Astrocyte (in vitro differentiated cells and primary cell): ENCODE measurements around the gene CYLD. TPM values are rescaled to one million over a fixed set of nuclear protein-coding genes. Genes with fewer than 3 reads are reported as not detected.

Source experiments
- DNase-seq: peaks from one replicate; pipeline ENCODE4 v3.0.0-alpha.2; 2010; ENCODE audit warnings: low read depth
- FAIRE-seq: peaks from 2 replicates; lab custom pipeline; 2011; peaks lifted over from hg19 to GRCh38; lab: Jason Lieb, UNC
- H2AFZ ChIP-seq: 2 replicates; pipeline ENCODE4 v1.6.0; 2012; ENCODE audit warnings: low read depth, low read length, inconsistent platforms
- H3K27ac ChIP-seq: 2 replicates; pipeline ENCODE4 v1.5.1; 2011; ENCODE audit warnings: low read depth, low read length, inconsistent platforms
- H3K27me3 ChIP-seq: 2 replicates; pipeline ENCODE4 v1.6.0; 2011; ENCODE audit warnings: low read length, inconsistent platforms; ENCODE audit not compliant: insufficient read depth
- H3K36me3 ChIP-seq: 2 replicates; pipeline ENCODE4 v1.5.1; 2011; ENCODE audit warnings: low read length, inconsistent platforms; ENCODE audit not compliant: insufficient read depth
- H3K4me1 ChIP-seq: 2 replicates; pipeline ENCODE4 v1.5.1; 2011; ENCODE audit warnings: low read length, inconsistent platforms; ENCODE audit not compliant: insufficient read depth
- H3K4me2 ChIP-seq: 2 replicates; pipeline ENCODE4 v1.6.0; 2012; ENCODE audit warnings: low read length, inconsistent platforms
- H3K4me3 ChIP-seq: 2 replicates; pipeline ENCODE4 v1.5.1; 2011; ENCODE audit warnings: low read depth, mild to moderate bottlenecking, low read length, inconsistent platforms; ENCODE audit not compliant: insufficient read depth
- H3K79me2 ChIP-seq: 2 replicates; pipeline ENCODE4 v1.6.0; 2012; ENCODE audit warnings: mild to moderate bottlenecking, low read length, inconsistent platforms; ENCODE audit not compliant: insufficient read depth
- H3K9ac ChIP-seq: 2 replicates; pipeline ENCODE4 v1.6.0; 2012; ENCODE audit warnings: mild to moderate bottlenecking, low read length, inconsistent platforms
- H3K9me3 ChIP-seq: 2 replicates; pipeline ENCODE4 v1.5.1; 2012; ENCODE audit warnings: low read depth, mild to moderate bottlenecking, low read length, inconsistent platforms; ENCODE audit not compliant: insufficient read depth
- H4K20me1 ChIP-seq: 2 replicates; pipeline ENCODE4 v1.6.0; 2012; ENCODE audit warnings: low read length, inconsistent platforms; ENCODE audit not compliant: insufficient read depth
- H3K27ac Mint-ChIP-seq: one replicate; pipeline ENCODE4 v1.8.0; 2021; ENCODE audit warnings: mild to moderate bottlenecking, mixed read lengths; ENCODE audit not compliant: unreplicated experiment
- H3K27me3 Mint-ChIP-seq: one replicate; pipeline ENCODE4 v1.8.0; 2021; ENCODE audit warnings: low read depth, mixed read lengths; ENCODE audit not compliant: unreplicated experiment
- H3K36me3 Mint-ChIP-seq: one replicate; pipeline ENCODE4 v1.8.0; 2021; ENCODE audit warnings: low read depth, mixed read lengths; ENCODE audit not compliant: unreplicated experiment
- H3K4me1 Mint-ChIP-seq: one replicate; pipeline ENCODE4 v1.8.0; 2021; ENCODE audit warnings: low read depth, mixed read lengths; ENCODE audit not compliant: unreplicated experiment
- H3K4me3 Mint-ChIP-seq: one replicate; pipeline ENCODE4 v1.8.0; 2021; ENCODE audit warnings: mild to moderate bottlenecking, moderate library complexity, mixed read lengths; ENCODE audit not compliant: unreplicated experiment
- H3K9me3 Mint-ChIP-seq: one replicate; pipeline ENCODE4 v1.8.0; 2021; ENCODE audit warnings: mild to moderate bottlenecking, mixed read lengths; ENCODE audit not compliant: unreplicated experiment
- EZH2 ChIP-seq: IDR thresholded peaks from 2 replicates; pipeline ENCODE4 v1.6.1; 2012; ENCODE audit warnings: mild to moderate bottlenecking, low read length, inconsistent platforms; ENCODE audit not compliant: insufficient read depth
- total RNA-seq: library from RNA; stranded (reverse); gene quantifications from 2 replicates; pipeline ENCODE4 v1.2.1, GENCODE V29; 2021
- TF ChIP-seq, protein P1 (sequence below): IDR thresholded peaks from 2 replicates; pipeline ENCODE4 v1.5.1; 2011; ENCODE audit warnings: low read depth, mild to moderate bottlenecking, inconsistent platforms, low read length, moderate library complexity; ENCODE audit not compliant: insufficient read depth

CYLD gene
- total RNA-seq, 1 donor from 2014 or later, result 34.2 TPM

DNA sequence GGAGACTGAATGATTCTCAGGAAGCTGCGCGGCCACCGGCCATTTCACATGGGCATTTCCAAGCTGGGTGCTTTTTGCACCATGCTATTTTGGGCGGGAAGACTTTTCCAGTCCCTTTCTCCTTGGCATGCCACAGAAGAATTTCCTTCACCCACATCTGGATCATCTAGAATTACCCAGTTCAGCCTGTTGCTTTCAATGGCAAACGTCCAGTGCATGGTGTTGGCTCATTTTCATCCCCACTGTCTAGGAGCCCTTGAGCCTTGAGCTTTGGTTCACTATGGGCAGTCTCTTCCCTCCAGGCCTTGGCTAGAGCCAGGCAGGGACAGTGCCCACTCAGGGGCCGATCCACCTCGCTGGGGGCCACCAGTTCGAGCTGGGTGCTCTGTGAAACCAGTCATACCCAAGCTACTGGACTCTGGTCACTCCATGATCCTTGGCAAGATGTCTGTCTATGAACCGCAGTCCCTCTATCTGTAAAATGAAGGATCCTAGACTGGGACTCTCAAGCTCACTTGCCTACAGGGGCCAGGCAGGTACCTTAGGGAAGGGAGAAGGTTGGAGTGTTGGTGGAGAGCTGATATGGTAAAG is 71.1 kb downstream of the CYLD start:
- Histone ChIP-seq H3K9ac (no peak overlapping the region), H3K79me2 (no peaks in the 10 kb centered on the region), H3K4me1 (no peaks in the 10 kb centered on the region), H3K27me3 (no peaks in the 10 kb centered on the region), H3K27ac (no peak overlapping the region), H3K36me3 (no peaks in the 10 kb centered on the region), H3K4me3 (no peak overlapping the region), H3K4me2 (no peak overlapping the region), H2AFZ (no peak overlapping the region), H3K9me3 (no peaks in the 10 kb centered on the region), H4K20me1 (no peaks in the 10 kb centered on the region)
- Mint-ChIP-seq H3K27me3 (peaks cover 18% of the 10 kb centered on the region), H3K4me3 (no peak overlapping the region), H3K4me1 (no peaks in the 10 kb centered on the region), H3K9me3 (peaks cover 2% of the 10 kb centered on the region), H3K27ac (no peak overlapping the region), H3K36me3 (no peaks in the 10 kb centered on the region)
- FAIRE-seq, result no peak
- no peak for TF ChIP-seq EZH2
- TF ChIP-seq, protein P1, sequence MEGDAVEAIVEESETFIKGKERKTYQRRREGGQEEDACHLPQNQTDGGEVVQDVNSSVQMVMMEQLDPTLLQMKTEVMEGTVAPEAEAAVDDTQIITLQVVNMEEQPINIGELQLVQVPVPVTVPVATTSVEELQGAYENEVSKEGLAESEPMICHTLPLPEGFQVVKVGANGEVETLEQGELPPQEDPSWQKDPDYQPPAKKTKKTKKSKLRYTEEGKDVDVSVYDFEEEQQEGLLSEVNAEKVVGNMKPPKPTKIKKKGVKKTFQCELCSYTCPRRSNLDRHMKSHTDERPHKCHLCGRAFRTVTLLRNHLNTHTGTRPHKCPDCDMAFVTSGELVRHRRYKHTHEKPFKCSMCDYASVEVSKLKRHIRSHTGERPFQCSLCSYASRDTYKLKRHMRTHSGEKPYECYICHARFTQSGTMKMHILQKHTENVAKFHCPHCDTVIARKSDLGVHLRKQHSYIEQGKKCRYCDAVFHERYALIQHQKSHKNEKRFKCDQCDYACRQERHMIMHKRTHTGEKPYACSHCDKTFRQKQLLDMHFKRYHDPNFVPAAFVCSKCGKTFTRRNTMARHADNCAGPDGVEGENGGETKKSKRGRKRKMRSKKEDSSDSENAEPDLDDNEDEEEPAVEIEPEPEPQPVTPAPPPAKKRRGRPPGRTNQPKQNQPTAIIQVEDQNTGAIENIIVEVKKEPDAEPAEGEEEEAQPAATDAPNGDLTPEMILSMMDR, result no peak
- DNase-seq, result no peak

- H3K4me2 ChIP-seq, result no peak overlapping the region
- DNase-seq, result no peak
- Mint-ChIP-seq H3K27ac (no peak overlapping the region), H3K36me3 (no peaks in the 10 kb centered on the region), H3K4me1 (no peaks in the 10 kb centered on the region), H3K9me3 (peaks cover 2% of the 10 kb centered on the region), H3K27me3 (peaks cover 17% of the 10 kb centered on the region), H3K4me3 (no peak overlapping the region)
- no peaks in the 10 kb centered on the region for H4K20me1 ChIP-seq
- H3K4me3 ChIP-seq, result no peak overlapping the region
- H3K4me1 ChIP-seq, result no peaks in the 10 kb centered on the region
- H3K9ac ChIP-seq, result no peak overlapping the region
- H2AFZ ChIP-seq, result no peak overlapping the region
- no peaks in the 10 kb centered on the region for H3K27me3 ChIP-seq
- H3K36me3 ChIP-seq, result no peaks in the 10 kb centered on the region
- TF ChIP-seq, protein P1, result no peak
- H3K79me2 ChIP-seq, result no peaks in the 10 kb centered on the region
- H3K9me3 ChIP-seq, result no peaks in the 10 kb centered on the region
- FAIRE-seq, result no peak
- H3K27ac ChIP-seq, result no peak overlapping the region
Measured at GRCh38 chr16:50814052-50814451, 72.2 kb downstream of the CYLD start.

- no peaks in the 10 kb centered on the region for H3K36me3 ChIP-seq
- no peaks in the 10 kb centered on the region for H3K4me1 Mint-ChIP-seq
- FAIRE-seq, result no peak
Measured at GRCh38 chr16:50814541-50814940, 72.7 kb downstream of the CYLD start.

More at GRCh38 chr16:50814541-50814940, 72.7 kb downstream of the CYLD start:
- Histone ChIP-seq H3K4me1 (no peaks in the 10 kb centered on the region), H3K27me3 (no peaks in the 10 kb centered on the region), H3K9ac (no peak overlapping the region), H3K79me2 (no peaks in the 10 kb centered on the region), H3K27ac (no peak overlapping the region), H3K4me2 (no peak overlapping the region), H3K4me3 (no peak overlapping the region), H3K9me3 (no peaks in the 10 kb centered on the region), H4K20me1 (no peaks in the 10 kb centered on the region), H2AFZ (no peak overlapping the region)
- no peak for TF ChIP-seq EZH2
- TF ChIP-seq, protein P1, result no peak
- Mint-ChIP-seq H3K4me3 (no peak overlapping the region), H3K9me3 (no peaks in the 10 kb centered on the region), H3K27me3 (peaks cover 15% of the 10 kb centered on the region), H3K36me3 (no peaks in the 10 kb centered on the region), H3K27ac (no peak overlapping the region)
- DNase-seq, result no peak
